Measurements from ENCODE around the gene CLGN. TPM values are rescaled to one million over a fixed set of nuclear protein-coding genes. Genes with fewer than 3 reads are reported as not detected.

CLGN gene
- total RNA-seq = 0.26 and 17.3 TPM in 2 replicates

GRCh38 chr4:140427106-140427918, at the start of gene CLGN:
TSS of gene CLGN (minus strand) at chr4:140427648. CDS start at chr4:140413078, 14,570 bp downstream.

GRCh38 chr4:140373328-140374129, 53.9 kb downstream of the CLGN start, which contains the start of gene SCOC:
TSS of gene SCOC (plus strand) at chr4:140373646. CDS start at chr4:140379171, 5,525 bp downstream.

Other genes with a start within 250 kb of the CLGN start
- gene SCOC, start 54.0 kb downstream of the CLGN start, total RNA-seq = 16.8 and 44.4 TPM in 2 replicates
- gene MGAT4D, start 70.6 kb upstream of the CLGN start, total RNA-seq = not detected in 2 replicates
- gene ELMOD2, start 96.5 kb upstream of the CLGN start, total RNA-seq = 12.7 and 22.5 TPM in 2 replicates
- not detected in 2 replicates for gene UCP1, start 141.3 kb upstream of the CLGN start, total RNA-seq

Data from bronchial smooth muscle cell (primary cell).